NCI-H1417 treated with DMSO at 0.1 percent for 48 hours (cell line): Measurements from ENCODE around the gene FHIT.

Experiments
- DNase-seq: peaks from one replicate; lab custom pipeline; 2025; lab: John Stamatoyannopoulos, UW

The FHIT gene

DNA sequence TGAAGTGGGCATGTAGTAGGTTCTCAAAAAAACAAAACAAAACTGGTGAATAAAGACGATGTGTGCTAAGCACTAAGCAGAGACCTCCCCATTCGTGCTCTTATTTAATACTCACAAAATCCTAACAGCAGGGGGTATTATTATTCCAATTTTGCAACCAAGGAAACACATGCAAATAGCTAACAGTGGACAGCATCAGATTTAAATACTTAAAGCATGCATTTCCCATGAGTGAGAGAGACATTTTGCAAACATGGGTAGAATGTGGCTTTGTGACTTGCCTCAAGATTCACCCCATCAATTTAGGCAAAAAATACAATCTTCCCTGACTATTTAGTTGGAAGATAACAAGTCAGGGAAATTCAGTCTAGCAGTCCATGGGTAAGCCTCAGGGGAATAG, 1255.2 kb downstream of the FHIT start:
- no peak for DNase-seq

DNA sequence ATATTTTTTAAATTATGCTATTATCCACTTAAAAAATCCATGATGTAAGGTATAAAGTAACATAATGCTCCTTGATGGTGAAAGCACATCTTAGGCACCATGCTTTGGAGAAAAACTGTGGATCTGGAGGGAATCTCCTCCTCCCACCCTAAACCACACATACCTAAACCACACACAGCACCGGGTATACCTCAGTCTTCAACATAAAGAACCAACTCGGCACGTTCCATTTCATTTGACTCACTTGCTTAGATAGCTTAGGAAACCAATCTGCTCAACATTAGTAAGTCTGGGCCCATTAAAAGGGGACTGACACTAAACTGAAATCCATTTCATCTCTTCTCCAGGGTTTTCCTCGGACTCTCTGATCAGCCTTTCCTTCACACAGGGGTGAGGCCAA, 1255.7 kb downstream of the FHIT start:
- no peak for DNase-seq

DNA sequence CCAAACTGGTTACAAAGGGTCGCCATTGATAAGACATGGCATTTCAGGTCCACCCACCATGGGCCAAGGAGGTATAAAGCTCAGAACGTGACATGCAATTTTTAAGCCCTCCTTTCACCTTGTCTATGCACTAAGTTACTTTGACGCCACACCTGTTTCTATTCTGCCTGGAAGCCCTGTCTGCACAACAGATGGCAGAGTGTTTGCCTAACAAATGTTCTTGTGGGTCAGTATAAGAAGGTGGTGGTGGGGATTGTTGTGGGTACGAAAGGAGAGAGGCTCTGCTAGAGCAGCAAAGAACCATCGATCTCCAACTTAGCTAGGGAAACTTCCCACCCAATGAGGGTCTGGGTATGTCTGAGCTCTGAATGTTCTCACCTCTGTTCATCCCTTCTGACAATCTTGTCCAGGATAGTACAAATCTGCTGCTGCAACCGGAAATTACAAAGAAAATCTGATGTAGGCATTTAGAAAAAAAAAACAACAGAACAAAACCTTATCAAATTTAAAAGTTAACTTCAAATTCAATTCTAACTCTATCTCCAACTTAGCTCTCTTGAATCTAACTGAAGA, 1256.4 kb downstream of the FHIT start:
- no peak for DNase-seq

GRCh38 chr3:59992578-59992977, 1258.7 kb downstream of the FHIT start:
- no peak for DNase-seq

- no peak for DNase-seq
Measured at GRCh38 chr3:59990915-59991314, 1260.3 kb downstream of the FHIT start.

- DNase-seq, result no peak
Measured at GRCh38 chr3:59982510-59982909, 1268.7 kb downstream of the FHIT start.

DNA sequence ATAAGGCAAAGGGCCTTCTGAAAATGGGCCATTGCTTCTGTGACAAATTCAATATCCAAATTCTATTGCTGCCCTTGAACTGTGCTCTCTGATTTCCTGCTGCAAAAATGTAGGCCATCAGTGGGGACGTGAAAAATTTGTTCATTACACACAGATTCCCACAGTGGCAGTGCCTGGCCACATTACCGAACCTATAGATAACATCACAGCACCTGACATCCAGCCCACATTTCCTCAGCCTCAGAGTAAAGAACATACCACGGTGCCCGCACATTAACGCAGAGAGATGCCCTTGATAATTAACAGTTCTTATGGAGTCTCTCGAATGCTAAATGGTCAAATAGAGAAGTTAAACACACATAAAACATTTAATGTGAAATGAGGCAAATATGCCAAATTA, 1269.9 kb downstream of the FHIT start:
- no peak for DNase-seq

DNA sequence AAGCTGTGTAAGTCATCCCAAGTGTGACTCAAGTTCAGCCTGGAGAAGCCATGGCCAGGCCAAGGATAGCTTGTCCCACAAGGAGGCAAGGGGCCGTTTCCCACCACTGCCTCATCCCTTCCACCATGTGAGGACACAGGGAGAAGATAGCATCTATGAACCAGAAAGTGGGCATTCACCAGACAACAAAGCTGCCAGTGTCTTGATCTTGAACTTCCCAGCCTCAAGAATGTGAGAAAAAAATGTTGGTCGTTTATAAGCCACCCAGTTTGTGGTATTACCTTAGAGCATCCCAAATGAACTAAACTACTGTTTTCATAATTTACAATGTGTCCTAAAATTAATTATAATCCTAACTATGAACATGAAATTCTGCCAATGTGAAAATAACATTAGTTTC, 1270.7 kb downstream of the FHIT start:
- DNase-seq, result no peak

- no peak for DNase-seq
Measured at GRCh38 chr3:59979542-59979941, 1271.7 kb downstream of the FHIT start.

DNA sequence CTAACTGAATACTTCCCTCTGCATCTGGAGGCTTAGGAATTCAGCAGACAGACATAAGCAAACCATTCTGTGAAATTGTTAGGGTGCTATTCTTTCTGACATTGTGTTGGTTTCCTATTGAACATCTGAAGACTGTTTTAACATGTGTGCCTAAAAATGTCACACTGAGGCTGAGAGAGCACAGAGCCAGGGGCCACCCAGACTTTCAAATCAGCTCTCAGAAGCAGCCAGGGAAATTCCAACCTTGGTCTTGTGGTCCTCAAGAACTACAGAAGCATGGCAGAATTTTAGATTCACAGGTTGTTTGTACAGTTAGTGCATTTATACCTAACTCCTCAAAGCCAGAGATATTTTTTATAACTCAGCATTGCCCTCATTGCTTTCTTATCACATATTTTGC, 1272.3 kb downstream of the FHIT start:
- no peak for DNase-seq

- no peak for DNase-seq
Measured at GRCh38 chr3:59970796-59971195, 1280.5 kb downstream of the FHIT start.

DNA sequence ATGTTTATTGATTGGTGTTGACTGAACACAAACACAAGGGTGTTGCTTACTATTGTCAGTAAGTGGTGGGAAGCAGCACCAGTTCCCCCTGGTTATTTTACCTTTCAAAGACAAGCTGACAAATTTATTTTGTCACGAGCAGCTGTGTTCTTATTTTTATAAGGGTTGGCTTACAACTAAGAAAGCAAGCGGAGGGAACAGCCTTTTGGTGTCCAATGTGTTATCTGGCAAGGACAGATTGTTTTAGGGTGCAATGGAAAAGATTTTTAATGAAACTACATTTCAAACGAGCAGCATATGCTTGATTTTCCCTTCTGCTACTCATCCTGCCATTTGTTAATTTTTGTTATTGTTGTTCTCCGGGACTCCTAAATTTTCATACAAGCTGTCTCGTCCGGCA, 1280.9 kb downstream of the FHIT start:
- no peak for DNase-seq

DNA sequence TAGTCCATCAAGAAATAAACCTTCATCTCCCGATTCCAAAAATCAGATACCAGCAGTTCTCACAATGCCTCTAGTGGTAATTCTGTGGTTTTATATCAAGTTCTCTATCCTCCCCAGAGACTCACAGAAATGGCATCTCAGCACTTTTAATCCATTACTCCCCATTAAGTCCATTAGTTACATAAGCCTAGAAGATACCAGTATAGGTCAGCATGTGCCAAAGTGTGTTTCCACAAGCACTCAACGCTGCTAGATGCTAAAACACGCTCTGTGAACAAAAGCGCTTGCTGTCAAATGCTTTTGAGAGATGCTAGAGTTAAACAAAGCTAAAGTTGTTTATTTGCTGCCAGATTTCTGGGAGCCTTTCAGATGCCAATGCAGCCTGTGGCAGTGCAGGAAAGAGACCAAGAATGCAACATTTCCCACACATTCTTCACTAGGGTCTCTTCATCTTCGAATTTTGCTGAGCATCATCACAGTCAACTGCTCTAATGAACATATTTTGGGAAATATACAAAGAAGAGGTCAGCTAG, 1282.7 kb downstream of the FHIT start:
- DNase-seq, result no peak

DNA sequence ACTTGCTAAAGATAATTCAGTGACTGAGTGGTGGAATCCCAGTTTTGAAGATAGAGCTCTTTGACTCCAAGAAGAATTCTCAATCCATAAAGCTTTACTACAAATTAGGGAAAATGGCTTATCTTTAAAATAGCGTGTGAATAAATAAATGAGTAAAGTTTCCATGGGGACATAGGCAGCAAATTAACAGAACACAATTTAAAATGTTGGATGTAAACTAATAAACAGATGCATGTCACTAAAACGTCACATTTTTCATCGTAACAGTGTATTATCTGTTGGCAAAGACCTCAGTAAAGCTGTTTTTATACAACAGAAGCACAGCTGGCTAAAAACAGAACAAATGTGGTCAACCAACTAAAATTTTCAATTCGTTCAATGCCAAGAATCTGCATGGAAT, 1287.6 kb downstream of the FHIT start:
- no peak for DNase-seq

- DNase-seq, result no peak
Measured at GRCh38 chr3:59957150-59957549, 1294.1 kb downstream of the FHIT start.

- no peak for DNase-seq
Measured at GRCh38 chr3:59953104-59953503, 1298.1 kb downstream of the FHIT start.

GRCh38 chr3:59949311-59949710, 1301.9 kb downstream of the FHIT start:
- DNase-seq, result no peak

DNA sequence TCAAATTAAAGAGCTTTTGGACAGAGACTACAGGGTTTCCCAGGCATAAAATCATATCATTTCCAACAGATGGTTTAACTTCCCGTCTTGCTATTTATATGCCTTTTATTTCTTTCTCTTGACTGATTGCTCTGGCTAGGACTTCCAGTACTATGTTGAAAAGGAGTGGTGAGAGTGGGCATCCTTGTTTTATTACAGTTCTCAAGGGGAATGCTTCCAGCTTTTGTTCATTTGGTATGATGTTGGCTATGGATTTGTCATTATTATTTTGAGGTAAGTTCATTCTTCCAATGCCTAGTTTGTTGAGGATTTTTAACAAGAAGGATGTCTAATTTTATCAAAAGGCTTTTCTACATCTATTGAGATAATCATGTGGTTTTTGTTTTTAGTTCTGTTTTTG, 1304.9 kb downstream of the FHIT start:
- DNase-seq, result no peak

- DNase-seq, result no peak
Measured at GRCh38 chr3:59940718-59941117, 1310.5 kb downstream of the FHIT start.

- no peak for DNase-seq
Measured at GRCh38 chr3:59939826-59940426, 1311.3 kb downstream of the FHIT start.

DNA sequence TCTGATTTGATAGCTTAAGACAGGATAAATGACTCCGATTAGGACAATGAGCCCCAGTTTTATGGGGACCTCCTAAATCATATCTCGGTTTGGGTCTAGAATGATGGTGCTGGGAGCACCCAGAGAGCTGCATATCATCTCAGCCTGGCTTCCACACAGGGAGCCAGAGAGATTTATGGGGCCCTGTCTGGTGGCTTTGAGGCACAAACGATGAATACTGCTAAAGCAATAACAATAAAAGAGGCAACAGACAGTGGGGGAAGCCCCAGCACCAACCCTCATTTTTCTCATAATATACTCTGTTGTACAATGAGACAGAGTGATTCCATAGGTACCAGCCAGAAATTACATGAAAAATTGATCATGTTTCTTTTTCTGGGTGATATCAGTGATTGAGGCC, 1312.4 kb downstream of the FHIT start:
- DNase-seq, result no peak

DNA sequence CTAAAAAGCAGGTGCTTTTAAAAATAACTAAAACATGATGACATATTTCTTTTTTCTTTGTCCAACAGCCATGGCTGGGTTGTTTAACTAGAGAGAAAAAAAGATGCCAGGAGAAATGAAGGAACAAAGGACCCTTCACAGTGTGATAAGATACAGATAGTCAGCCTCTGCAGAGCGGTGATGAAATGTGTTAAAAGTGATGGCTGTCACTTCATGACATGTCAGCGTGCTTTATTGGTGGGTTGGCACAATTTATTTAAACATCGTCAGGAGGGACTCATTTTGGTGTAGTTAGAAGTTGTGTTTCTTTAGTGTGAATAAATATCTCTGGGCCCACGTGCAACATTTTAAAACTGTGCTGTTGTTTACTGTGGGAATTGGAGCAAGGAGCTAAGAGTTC, 1314.1 kb downstream of the FHIT start:
- no peak for DNase-seq

DNA sequence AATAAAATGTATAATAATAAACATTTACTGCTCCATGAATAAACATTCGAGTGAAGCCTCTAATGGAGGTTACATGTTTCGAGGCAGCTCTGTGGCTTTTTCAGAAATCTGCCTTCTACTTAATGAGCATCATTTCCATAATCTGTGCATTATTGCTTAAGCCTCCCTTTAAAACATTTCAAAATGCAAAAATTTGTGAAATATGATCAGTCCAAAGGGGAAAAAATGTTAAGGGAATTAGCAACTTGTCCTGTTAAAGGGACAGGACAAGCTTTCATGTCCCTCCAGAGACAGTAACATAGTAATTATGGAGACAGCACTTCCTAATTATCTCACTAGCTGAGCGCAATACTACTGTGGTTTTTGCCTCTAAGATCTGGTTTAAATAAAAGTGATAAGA, 1314.8 kb downstream of the FHIT start:
- DNase-seq, result no peak

GRCh38 chr3:59935025-59935424, 1316.2 kb downstream of the FHIT start:
- no peak for DNase-seq
